Tibial artery (tissue), 4 donors: Measurements from ENCODE around the gene NOD1.
"Not testable (repeated sequence)": the region's sequence is repeated elsewhere in the genome, so short reads cannot be mapped to it uniquely, and the experiment has no call there.

Experiments
- DNase-seq, 2 donors: peaks; one replicate each; pipeline ENCODE4 v3.0.0-alpha.2; 2019
- H3K27ac ChIP-seq, 2 donors: fragments of 200-600 bp; sonication (generic) in 1 of 2; 1 replicate in 1 of 2; 2 replicates in 1 of 2; pipeline ENCODE4 v1.5.1; 2018 to 2019; ENCODE audit warnings: mild to moderate bottlenecking in 1 of 2
- H3K27me3 ChIP-seq, 2 donors: fragments of 200-600 bp; sonication (generic) in 1 of 2; one replicate each; pipeline versions ENCODE4 v1.5.1 to v1.6.0; 2016 to 2019
- H3K36me3 ChIP-seq, 3 donors: fragments of 200-600 bp; sonication (generic) in 2 of 3; one replicate each; pipeline ENCODE4 v1.5.1; 2016 to 2019; ENCODE audit warnings: mild to moderate bottlenecking in 2 of 3
- H3K4me1 ChIP-seq, 4 donors: fragments of 200-600 bp; sonication (generic) in 2 of 4; 1 replicate in 3 of 4; 2 replicates in 1 of 4; pipeline ENCODE4 v1.5.1; 2016 to 2019
- H3K4me3 ChIP-seq, 2 donors: fragments of 200-600 bp; sonication (generic) in 1 of 2; 1 replicate in 1 of 2; 2 replicates in 1 of 2; pipeline ENCODE4 v1.5.1; 2018 to 2019; ENCODE audit warnings: mild to moderate bottlenecking in 2 of 2
- H3K9me3 ChIP-seq, 3 donors: fragments of 200-600 bp; sonication (generic) in 1 of 3; one replicate each; pipeline ENCODE4 v1.5.1; 2016 to 2019
- CTCF ChIP-seq, 2 experiments: fragments of 200-600 bp in 1 of 2; fragments of 450-650 bp in 1 of 2; IDR thresholded peaks; one replicate each; pipeline ENCODE4 v1.5.1; 2017 to 2019; ENCODE audit warnings: antibody characterized with exemption in 2 of 2, mild to moderate bottlenecking in 1 of 2, moderate library complexity in 1 of 2
- intact Hi-C: fragments of 100-400 bp; cut with DNase I; formaldehyde crosslinking; loops from one replicate; pipeline ENCODE4 v1.15.0; 2023; ENCODE audit warnings: low total_unique reads

Gene NOD1

DNA sequence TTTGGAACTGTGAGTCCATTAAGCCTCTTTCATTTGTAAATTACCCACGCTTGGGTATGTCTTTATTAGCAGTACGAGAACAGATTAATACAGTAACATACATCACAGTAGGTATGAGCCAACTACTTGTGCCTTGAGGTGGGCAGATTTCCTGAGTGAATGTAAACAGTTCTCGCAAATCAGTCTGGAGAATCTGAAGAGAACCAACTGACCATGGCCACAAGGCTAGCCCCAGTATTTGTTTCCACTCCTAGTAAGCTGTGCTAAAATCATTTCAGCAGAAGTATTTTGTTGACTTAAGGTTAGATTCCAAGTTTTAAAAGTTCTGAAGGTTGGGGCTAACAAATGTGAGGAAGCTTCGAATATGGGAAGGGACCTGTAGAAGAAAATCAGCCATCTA, 82.9 kb downstream of the NOD1 start:
- Histone ChIP-seq H3K36me3 (no peaks in the 10 kb centered on the region), H3K27ac (no peak overlapping the region), H3K9me3 (no peaks in the 10 kb centered on the region), H3K27me3 (no peaks in the 10 kb centered on the region), H3K4me1 (no peaks in the 10 kb centered on the region), H3K4me3 (no peak overlapping the region)
- no peak for TF ChIP-seq CTCF (IDR thresholded peaks at IDR 0.05)
- no peak for DNase-seq
- intact Hi-C loops, result no loop called here

- intact Hi-C loops, result no loop called here
- Histone ChIP-seq H3K4me1 (no peaks in the 10 kb centered on the region), H3K9me3 (no peaks in the 10 kb centered on the region), H3K27ac (no peak overlapping the region), H3K4me3 (no peak overlapping the region), H3K36me3 (peaks cover 0 to 5% (median 0%) of the 10 kb centered on the region in 3 donors), H3K27me3 (no peaks in the 10 kb centered on the region)
- no peak for TF ChIP-seq CTCF (IDR thresholded peaks at IDR 0.05)
- DNase-seq, result no peak
Measured at GRCh38 chr7:30391806-30392205, 86.8 kb downstream of the NOD1 start.

GRCh38 chr7:30390736-30391636, 87.6 kb downstream of the NOD1 start:
- Histone ChIP-seq H3K27ac (no peak overlapping the region), H3K4me1 (no peaks in the 10 kb centered on the region), H3K36me3 (peaks cover 0 to 5% (median 0%) of the 10 kb centered on the region in 3 donors), H3K9me3 (no peaks in the 10 kb centered on the region), H3K4me3 (no peak overlapping the region), H3K27me3 (no peaks in the 10 kb centered on the region)
- no peak for DNase-seq
- intact Hi-C loops, result no loop called here
- TF ChIP-seq CTCF (IDR thresholded peaks at IDR 0.05), result no peak

DNA sequence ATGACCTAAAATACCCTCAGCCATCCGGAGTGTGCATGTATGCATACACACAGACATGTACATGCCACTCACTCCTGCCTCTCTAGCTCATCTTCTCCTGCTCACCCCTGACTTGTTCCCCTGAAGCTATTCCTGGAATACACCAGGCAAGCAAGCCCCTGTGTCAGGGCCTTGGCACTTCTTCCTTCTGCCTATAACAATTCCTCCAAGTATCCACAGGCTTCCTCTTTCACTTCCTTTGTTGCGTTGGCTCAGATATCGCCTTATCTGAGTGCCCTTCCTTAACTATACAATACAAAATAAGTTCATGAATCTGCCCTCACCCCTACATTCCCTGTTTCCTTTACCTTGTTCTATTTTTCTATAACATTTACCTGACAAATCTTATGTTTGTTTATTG, 88.8 kb downstream of the NOD1 start:
- DNase-seq, result no peak
- H3K27ac ChIP-seq, result no peak overlapping the region
- H3K36me3 ChIP-seq, result peaks cover 0 to 5% (median 0%) of the 10 kb centered on the region in 3 donors
- no peaks in the 10 kb centered on the region for H3K9me3 ChIP-seq
- H3K27me3 ChIP-seq, result no peaks in the 10 kb centered on the region
- no peaks in the 10 kb centered on the region for H3K4me1 ChIP-seq
- intact Hi-C loops, result no loop called here
- no peak overlapping the region for H3K4me3 ChIP-seq
- no peak for TF ChIP-seq CTCF (IDR thresholded peaks at IDR 0.05)

- intact Hi-C loops, result no loop called here
- H3K27ac ChIP-seq, result no peak overlapping the region
- H3K4me3 ChIP-seq, result no peak overlapping the region
Measured at GRCh38 chr7:30382607-30383006, 96.0 kb downstream of the NOD1 start.

DNA sequence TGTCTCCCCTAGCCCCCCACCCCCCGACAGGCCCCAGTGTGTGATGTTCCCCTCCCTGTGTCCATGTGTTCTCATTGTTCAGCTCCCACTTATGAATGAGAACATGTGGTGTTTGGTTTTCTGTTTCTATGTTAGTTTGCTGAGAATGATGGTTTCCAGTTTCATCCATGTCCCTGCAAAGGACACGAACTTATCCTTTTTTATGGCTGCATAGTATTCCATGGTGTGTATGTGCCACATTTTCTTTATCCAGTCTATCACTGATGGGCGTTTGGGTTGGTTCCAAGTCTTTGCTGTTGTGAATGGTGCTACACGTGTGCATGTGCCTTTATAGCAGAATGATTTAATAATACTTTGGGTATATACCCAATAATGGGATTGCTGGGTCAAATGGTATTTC, 97.8 kb downstream of the NOD1 start:
- H3K4me1 ChIP-seq, DNase-seq, intact Hi-C loops, H3K27ac ChIP-seq, H3K27me3 ChIP-seq, H3K9me3 ChIP-seq, H3K4me3 ChIP-seq, H3K36me3 ChIP-seq: not testable (repeated sequence)

More at GRCh38 chr7:30382607-30383006, 96.0 kb downstream of the NOD1 start:
- no peak for DNase-seq
- H3K27me3 ChIP-seq, result no peaks in the 10 kb centered on the region
- no peak for TF ChIP-seq CTCF (IDR thresholded peaks at IDR 0.05)
- no peaks in the 10 kb centered on the region for H3K36me3 ChIP-seq
- H3K4me1 ChIP-seq, result peaks cover 0 to 8% (median 1%) of the 10 kb centered on the region in 4 donors
- H3K9me3 ChIP-seq, result peaks cover 0 to 7% (median 6%) of the 10 kb centered on the region in 3 donors
